IMR-90 (cell line): ENCODE results near the gene AKAP6. TPM values are rescaled to one million over a fixed set of nuclear protein-coding genes. Genes with fewer than 3 reads are reported as not detected.

Source experiments
- ATAC-seq: fragments of 200-7000 bp; cut with Tn5 transposase; 2 replicates; pipeline ENCODE4 v1.9.1; 2020; ENCODE audit warnings: low read depth, mild to moderate bottlenecking, moderate library complexity
- BruUV-seq: library from RNA; stranded (reverse); fragments of 400-500 nt; replicated peaks from 2 replicates; lab custom pipeline; 2021; lab: Mats Ljungman, UMichigan
- CTCF ChIA-PET: fragments of 300-600 bp; formaldehyde crosslinking; extraction: SDS; loops from one replicate; lab custom pipeline; 2021; ENCODE audit warnings: antibody characterized with exemption; lab: Yijun Ruan, JAX
- POLR2A ChIA-PET: fragments of 300-600 bp; sonication (Branson Sonifier 250); formaldehyde crosslinking; loops from one replicate; lab custom pipeline; 2022; ENCODE audit warnings: antibody characterized with exemption; ENCODE audit not compliant: unreplicated experiment; lab: Charles Lee
- DNase-seq: peaks from one replicate; pipeline ENCODE4 v3.0.0; 2013
- H2AFZ ChIP-seq: replicated peaks from 2 replicates; pipeline ENCODE3; 2013; ENCODE audit warnings: low read length, mild to moderate bottlenecking; ENCODE audit not compliant: poor library complexity
- H2AK5ac ChIP-seq: 2 replicates; pipeline ENCODE4 v1.6.1; 2013; ENCODE audit warnings: low read depth, low read length, inconsistent platforms
- H2AK9ac ChIP-seq: replicated peaks from 2 replicates; pipeline ENCODE3; 2013; ENCODE audit warnings: mild to moderate bottlenecking, low read depth, low read length, moderate library complexity; ENCODE audit not compliant: poor library complexity
- H2BK120ac ChIP-seq: 2 replicates; pipeline ENCODE4 v1.6.1; 2013; ENCODE audit warnings: low read depth, low read length, inconsistent platforms
- H2BK15ac ChIP-seq: 3 replicates; pipeline ENCODE4 v1.6.1; 2013; ENCODE audit warnings: low read depth, low read length, inconsistent platforms
- H2BK20ac ChIP-seq: 2 replicates; pipeline ENCODE4 v1.6.1; 2013; ENCODE audit warnings: low read depth, mild to moderate bottlenecking, inconsistent platforms, low read length, moderate library complexity
- H2BK5ac ChIP-seq: 2 replicates; pipeline ENCODE4 v1.6.1; 2013; ENCODE audit warnings: mild to moderate bottlenecking, low read depth, low read length, inconsistent platforms; ENCODE audit not compliant: poor library complexity, severe bottlenecking
- H3K14ac ChIP-seq: replicated peaks from 2 replicates; pipeline ENCODE4 v1.6.1; 2013; ENCODE audit warnings: low read depth, low read length, inconsistent platforms
- H3K18ac ChIP-seq: 2 replicates; pipeline ENCODE4 v1.6.1; 2013; ENCODE audit warnings: low read depth, low read length, control low read depth
- H3K23ac ChIP-seq: 2 replicates; pipeline ENCODE4 v1.6.1; 2013; ENCODE audit warnings: low read depth, low read length, inconsistent platforms
- H3K27ac ChIP-seq: 2 replicates; pipeline ENCODE4 v1.5.1; 2013; ENCODE audit warnings: mild to moderate bottlenecking, control low read depth, low read length; ENCODE audit not compliant: insufficient read depth
- H3K27me3 ChIP-seq: 2 replicates; pipeline ENCODE4 v1.6.1; 2013; ENCODE audit warnings: low read length; ENCODE audit not compliant: control insufficient read depth, insufficient read depth
- H3K36me3 ChIP-seq: 2 replicates; pipeline ENCODE4 v1.6.1; 2013; ENCODE audit warnings: low read length, mixed read lengths; ENCODE audit not compliant: control insufficient read depth, insufficient read depth
- H3K4ac ChIP-seq: 2 replicates; pipeline ENCODE4 v1.6.1; 2013; ENCODE audit warnings: low read depth, low read length, inconsistent platforms
- H3K4me1 ChIP-seq: 2 replicates; pipeline ENCODE4 v1.6.1; 2013; ENCODE audit warnings: low read length, mixed read lengths; ENCODE audit not compliant: control insufficient read depth, insufficient read depth
- H3K4me2 ChIP-seq: 2 replicates; pipeline ENCODE4 v1.6.1; 2013; ENCODE audit warnings: low read depth, mild to moderate bottlenecking, control low read depth, low read length, moderate library complexity
- H3K4me3 ChIP-seq: 2 replicates; pipeline ENCODE4 v1.5.1; 2013; ENCODE audit warnings: low read depth, mild to moderate bottlenecking, control low read depth, low read length, moderate library complexity; ENCODE audit not compliant: insufficient read depth
- H3K56ac ChIP-seq: 2 replicates; pipeline ENCODE4 v1.6.1; 2013; ENCODE audit warnings: low read length, inconsistent platforms; ENCODE audit not compliant: insufficient read depth; ENCODE audit errors: extremely low read depth
- H3K79me1 ChIP-seq, 2 experiments: 2 replicates each; pipeline ENCODE4 v1.6.1; 2013; ENCODE audit warnings: low read length in 2 of 2, inconsistent platforms in 1 of 2, low read depth in 1 of 2
- H3K9ac ChIP-seq: 2 replicates; pipeline ENCODE4 v1.6.1; 2013; ENCODE audit warnings: low read depth, low read length, control low read depth
- H3K9me1 ChIP-seq: 2 replicates; pipeline ENCODE4 v1.6.1; 2013; ENCODE audit warnings: low read length, inconsistent platforms; ENCODE audit not compliant: insufficient read depth
- H3K9me3 ChIP-seq: 2 replicates; pipeline ENCODE4 v1.6.1; 2013; ENCODE audit warnings: low read length; ENCODE audit not compliant: control insufficient read depth, insufficient read depth
- H4K20me1 ChIP-seq: 2 replicates; pipeline ENCODE4 v1.6.1; 2013; ENCODE audit warnings: low read length, inconsistent platforms; ENCODE audit not compliant: insufficient read depth
- H4K5ac ChIP-seq: 2 replicates; pipeline ENCODE4 v1.6.1; 2013; ENCODE audit warnings: mild to moderate bottlenecking, low read depth, low read length, control low read depth
- H4K8ac ChIP-seq, 2 experiments: 2 replicates each; pipeline ENCODE4 v1.6.1; 2013; ENCODE audit warnings: low read depth in 2 of 2, low read length in 2 of 2, control low read depth in 1 of 2, inconsistent platforms in 1 of 2
- H4K91ac ChIP-seq: 2 replicates; pipeline ENCODE4 v1.6.1; 2013; ENCODE audit warnings: low read depth, low read length, inconsistent platforms; ENCODE audit not compliant: insufficient read depth
- BHLHE40 ChIP-seq: fragments of 150-350 bp; IDR thresholded peaks from 2 replicates; pipeline ENCODE4 v1.6.1; 2016; ENCODE audit warnings: mild to moderate bottlenecking, low read depth, low read length
- CEBPB ChIP-seq: IDR thresholded peaks from 2 replicates; pipeline ENCODE4 v1.6.1; 2012; ENCODE audit warnings: low read depth, low read length, improper control_type of control experiment
- CHD1 ChIP-seq: IDR thresholded peaks from 2 replicates; pipeline ENCODE4 v1.6.1; 2012; ENCODE audit warnings: low read depth, low read length, improper control_type of control experiment
- ELK1 ChIP-seq: fragments of 150-350 bp; IDR thresholded peaks from 2 replicates; pipeline ENCODE4 v1.6.1; 2016; ENCODE audit warnings: low read depth, mild to moderate bottlenecking, low read length, moderate library complexity, borderline replicate concordance
- FOS ChIP-seq: fragments of 150-350 bp; IDR thresholded peaks from 2 replicates; pipeline ENCODE4 v1.6.1; 2016; ENCODE audit warnings: low read depth, low read length
- MAFK ChIP-seq: IDR thresholded peaks from 2 replicates; pipeline ENCODE4 v1.6.1; 2012; ENCODE audit warnings: low read depth, low read length, improper control_type of control experiment
- MAZ ChIP-seq: IDR thresholded peaks from 2 replicates; pipeline ENCODE4 v1.6.1; 2012; ENCODE audit warnings: low read depth, mild to moderate bottlenecking, low read length, improper control_type of control experiment, moderate library complexity, borderline replicate concordance
- MXI1 ChIP-seq: IDR thresholded peaks from 2 replicates; pipeline ENCODE4 v1.6.1; 2012; ENCODE audit warnings: low read depth, mild to moderate bottlenecking, low read length, moderate library complexity, borderline replicate concordance
- NFE2L2 ChIP-seq: fragments of 150-350 bp; IDR thresholded peaks from 2 replicates; pipeline ENCODE4 v1.6.1; 2016; ENCODE audit warnings: low read depth, mild to moderate bottlenecking, low read length
- POLR2A ChIP-seq: IDR thresholded peaks from 2 replicates; pipeline ENCODE4 v1.6.1; 2012; ENCODE audit warnings: mild to moderate bottlenecking, low read depth, low read length
- RAD21 ChIP-seq: IDR thresholded peaks from 2 replicates; pipeline ENCODE4 v1.6.1; 2012; ENCODE audit warnings: low read length, improper control_type of control experiment
- RCOR1 ChIP-seq: IDR thresholded peaks from 2 replicates; pipeline ENCODE4 v1.6.1; 2012; ENCODE audit warnings: mild to moderate bottlenecking, low read length, improper control_type of control experiment; ENCODE audit not compliant: insufficient replicate concordance
- RFX5 ChIP-seq: IDR thresholded peaks from 2 replicates; pipeline ENCODE4 v1.8.0; 2012; ENCODE audit warnings: low read depth, mild to moderate bottlenecking, low read length, moderate library complexity
- SMC3 ChIP-seq: fragments of 150-350 bp; IDR thresholded peaks from 2 replicates; pipeline ENCODE4 v1.6.1; 2016; ENCODE audit warnings: low read depth, mild to moderate bottlenecking, antibody characterized with exemption, low read length, moderate library complexity
- USF2 ChIP-seq: fragments of 150-350 bp; IDR thresholded peaks from 2 replicates; pipeline ENCODE4 v1.6.1; 2017; ENCODE audit warnings: mild to moderate bottlenecking, antibody characterized with exemption, low read length, low read depth
- WGBS, 2 experiments: methylation state at CpG; one replicate each; pipeline versions ENCODE4 v1.1.5 to v1.1.7; 2013; ENCODE audit warnings: missing lambda C conversion rate in 2 of 2; ENCODE audit not compliant: insufficient read length in 1 of 2; ENCODE audit errors: extremely low coverage in 2 of 2; 5-methylcytosine and 5-hydroxymethylcytosine counted together
- dilution Hi-C: fragments of 300-500 bp; cut with HindIII; formaldehyde crosslinking; loops from one replicate; pipeline ENCODE4 v1.14.3; 2018; ENCODE audit warnings: low sequenced_read_pairs; ENCODE audit not compliant: unreplicated experiment
- in situ Hi-C: fragments of 300-500 bp; cut with MboI; formaldehyde crosslinking; loops from 3 replicates; pipeline ENCODE4 v1.14.3; 2019; ENCODE audit warnings: low sequenced_read_pairs, inconsistent platforms, mixed read lengths
- intact Hi-C: fragments of 100-400 bp; cut with micrococcal nuclease; formaldehyde crosslinking; loops from 2 replicates; pipeline ENCODE4 v1.10.0; 2022
- polyA plus RNA-seq, 3 experiments: library from polyadenylated mRNA; depleted of rRNA; stranded (reverse); fragments of >200 nt; gene quantifications; 2 replicates each; pipeline ENCODE4 v1.2.3, GENCODE V29; 2012; ENCODE audit warnings: low replicate concordance in 1 of 3
- total RNA-seq: library from RNA; depleted of rRNA; stranded (reverse); fragments of >200 nt; gene quantifications from 2 replicates; pipeline ENCODE4 v1.2.3, GENCODE V29; 2012

The AKAP6 gene
- total and polyA plus RNA-seq, 2 of the 4 experiments (the other 2 are of a cell fraction) = 0.22 to 1.6 TPM

GRCh38 chr14:32744811-32745445 is 415.8 kb downstream of the AKAP6 start:
- Histone ChIP-seq H3K14ac (no peak overlapping the region), H3K4me2 (no peak overlapping the region), H3K36me3 (no peaks in the 10 kb centered on the region), H3K23ac (no peak overlapping the region), H2BK5ac (no peak overlapping the region), H3K9ac (no peak overlapping the region), H3K56ac (no peak overlapping the region), H3K9me3 (no peaks in the 10 kb centered on the region), H3K9me1 (no peaks in the 10 kb centered on the region), H3K4ac (no peak overlapping the region), H2AK9ac (no peak overlapping the region), H3K27ac (no peak overlapping the region), H2BK120ac (no peak overlapping the region), H4K8ac (no peak overlapping the region), H3K4me3 (no peak overlapping the region), H3K79me1 (no peaks in the 10 kb centered on the region), H3K27me3 (no peaks in the 10 kb centered on the region), H2AK5ac (no peak overlapping the region), H3K18ac (no peak overlapping the region), H2BK15ac (no peak overlapping the region), H2AFZ (no peak overlapping the region), H3K4me1 (no peaks in the 10 kb centered on the region), H4K5ac (no peak overlapping the region), H2BK20ac (no peak overlapping the region), H4K20me1 (no peaks in the 10 kb centered on the region), H4K91ac (no peak overlapping the region)
- POLR2A ChIA-PET = no interaction called here
- ATAC-seq (no peak), DNase-seq (no peak)
- dilution Hi-C loops = no loop called here
- no CpG with 5 or more reads among the region's 2 CpGs for WGBS, 2 experiments
- intact Hi-C loops = no loop called here
- CTCF ChIA-PET = no interaction called here
- BruUV-seq = no TSS peak
- in situ Hi-C loops = no loop called here
- TF ChIP-seq POLR2A = no peak
- TF ChIP-seq ELK1 = no peak
- TF ChIP-seq MAZ = no peak
- no peak for TF ChIP-seq FOS
- no peak for TF ChIP-seq BHLHE40
- no peak for TF ChIP-seq USF2
- TF ChIP-seq RFX5 = no peak
- TF ChIP-seq SMC3 = no peak
- TF ChIP-seq RAD21 = no peak
- no peak for TF ChIP-seq MXI1
- no peak for TF ChIP-seq NFE2L2
- TF ChIP-seq RCOR1 = no peak
- TF ChIP-seq CHD1 = no peak
- TF ChIP-seq CEBPB = no peak
- TF ChIP-seq MAFK = no peak
